Tibial nerve (tissue), 3 donors: ENCODE results near the gene ABCB11.

Experiments used
- CTCF ChIP-seq, 5 experiments: fragments of 200-600 bp in 3 of 5; fragments of 450-650 bp in 2 of 5; sonication (generic) in 3 of 5; IDR thresholded peaks; one replicate each; pipeline ENCODE4 v1.5.1; 2016 to 2019; ENCODE audit warnings: antibody characterized with exemption in 5 of 5, mild to moderate bottlenecking in 3 of 5, moderate library complexity in 2 of 5
- POLR2A ChIP-seq, 2 donors: fragments of 450-650 bp; IDR thresholded peaks; one replicate each; pipeline ENCODE4 v1.6.1; 2017; ENCODE audit warnings: antibody characterized with exemption in 2 of 2, mild to moderate bottlenecking in 2 of 2, moderate library complexity in 2 of 2

DNA sequence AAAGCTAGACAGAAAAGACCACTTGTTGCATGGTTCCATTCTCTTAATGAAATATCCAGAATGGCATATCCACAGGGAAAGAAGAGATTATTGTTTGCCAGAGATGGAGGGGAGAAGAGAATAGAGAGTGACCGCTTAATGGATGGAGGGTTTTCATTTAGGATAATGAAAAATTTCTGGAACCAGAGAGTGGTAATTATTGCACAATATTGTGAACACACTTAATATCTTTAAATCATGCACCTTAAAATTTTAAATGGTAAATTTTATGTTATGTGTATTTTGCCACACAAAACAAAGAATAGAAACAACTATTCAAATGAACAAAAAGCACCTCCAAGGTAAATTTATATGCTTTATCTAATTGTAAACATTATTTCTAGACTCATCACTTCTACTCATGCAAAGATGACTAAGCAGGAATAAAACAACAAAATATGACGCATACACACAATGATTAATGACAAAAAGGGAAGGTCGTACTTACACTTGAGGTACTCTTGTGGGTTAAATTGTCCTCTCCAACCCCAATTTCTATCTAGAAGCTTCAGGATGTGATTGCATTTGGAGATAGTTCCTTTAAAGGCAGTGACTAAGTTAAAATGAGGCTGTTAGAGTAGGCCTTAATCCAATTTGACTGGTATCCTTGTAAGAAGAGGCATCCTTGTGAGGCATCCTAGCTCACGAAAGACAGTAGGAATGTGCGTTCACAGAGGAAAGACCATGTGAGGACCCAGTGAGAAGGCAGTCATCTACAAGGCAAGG, 19.5 kb upstream of the ABCB11 start:
- TF ChIP-seq CTCF (IDR thresholded peaks at IDR 0.05), result no peak
- TF ChIP-seq POLR2A (IDR thresholded peaks at IDR 0.05), result no peak
